Right lobe of liver (tissue), 4 donors: ENCODE results near the gene APH1B.

Source experiments
- CTCF ChIP-seq, 4 donors: fragments of 200-600 bp in 3 of 4; fragments of 450-650 bp in 1 of 4; IDR thresholded peaks; one replicate each; pipeline versions ENCODE4 v1.5.1 to v1.8.0; 2016 to 2022; ENCODE audit warnings: antibody characterized with exemption in 4 of 4, mild to moderate bottlenecking in 2 of 4
- POLR2A ChIP-seq: fragments of 450-650 bp; IDR thresholded peaks from one replicate; pipeline ENCODE4 v1.6.1; 2017; ENCODE audit warnings: antibody characterized with exemption, mild to moderate bottlenecking
- donor health status: DM: no; HTN: no; CAD: no.
- donor health status: DM: no; HTN: no; CAD: no.
- donor health status: DM: no; HTN: yes; CAD: no.

- TF ChIP-seq CTCF (IDR thresholded peaks at IDR 0.05): no peak
- no peak for TF ChIP-seq POLR2A
Observed at GRCh38 chr15:63357061-63357460, 79.7 kb downstream of the APH1B start.
